Left colon (tissue), 2 donors: ENCODE results near the gene RIPOR3. TPM values are rescaled to one million over a fixed set of nuclear protein-coding genes. Genes with fewer than 3 reads are reported as not detected.
"Not testable (repeated sequence)": the region's sequence is repeated elsewhere in the genome, so short reads cannot be mapped to it uniquely, and the experiment has no call there.

Source experiments
- ATAC-seq: fragments of 200-7000 bp; cut with Tn5 transposase; one replicate; pipeline ENCODE4 v1.9.1; 2020; ENCODE audit warnings: mild to moderate bottlenecking, moderate library complexity
- DNase-seq, 2 donors: peaks; one replicate each; pipeline ENCODE4 v3.0.0-alpha.2; 2020
- intact Hi-C, 2 donors: fragments of 100-400 bp; cut with DNase I in 1 of 2; cut with micrococcal nuclease in 1 of 2; formaldehyde crosslinking; loops; one replicate each; pipeline versions ENCODE4 v1.11.2 to v1.14.0; 2022; cut with DNase I, micrococcal nuclease
- total RNA-seq, 2 donors: library from RNA; stranded (reverse); fragmentation: NEBNext Ultra II Directional; extraction: Animal tissue kit (Norgen Biotek cat#: 25700); gene quantifications; one replicate each; pipeline ENCODE4 v1.2.1, GENCODE V29; 2021
- donor health status: DM: no; HTN: no; CAD: no.
- donor health status: DM: yes; HTN: yes; CAD: no.

Gene RIPOR3
- total RNA-seq, 2 donors from 2014 or later, result 3.2 to 3.9 TPM

GRCh38 chr20:50645253-50646068 lies 45.9 kb downstream of the RIPOR3 start:
- ATAC-seq (peak; percentile 67), DNase-seq (peak; percentile 55 to 92)
- intact Hi-C loops, result no loop called here

GRCh38 chr20:50642288-50642803 lies 49.0 kb downstream of the RIPOR3 start:
- intact Hi-C loops, result no loop called here
- no peak for ATAC-seq
- no peak for DNase-seq

- peak; percentile 48 for ATAC-seq
- intact Hi-C loops, DNase-seq: not testable (repeated sequence)
Observed at GRCh38 chr20:50641625-50642287, 49.6 kb downstream of the RIPOR3 start.

- DNase-seq, result not testable (repeated sequence)
Observed at GRCh38 chr20:50639971-50640711, 51.2 kb downstream of the RIPOR3 start.

GRCh38 chr20:50638015-50638847 lies 53.1 kb downstream of the RIPOR3 start:
- DNase-seq, ATAC-seq, intact Hi-C loops: not testable (repeated sequence)

More at GRCh38 chr20:50639971-50640711, 51.2 kb downstream of the RIPOR3 start:
- ATAC-seq, intact Hi-C loops: not testable (repeated sequence)

- DNase-seq (no peak), ATAC-seq (peak; percentile 19)
- intact Hi-C loops, result no loop called here
Observed at GRCh38 chr20:50636601-50637540, 54.5 kb downstream of the RIPOR3 start.

GRCh38 chr20:50635676-50636600 lies 55.4 kb downstream of the RIPOR3 start:
- DNase-seq (peak; percentile 49 to 78), ATAC-seq (peak; percentile 86)
- intact Hi-C loops, result no loop called here

- intact Hi-C loops, result no loop called here
- ATAC-seq (no peak), DNase-seq (no peak)
Observed at GRCh38 chr20:50635014-50635557, 56.3 kb downstream of the RIPOR3 start.

- intact Hi-C loops, result no loop called here
- ATAC-seq, result no peak
- DNase-seq, result no peak
Observed at GRCh38 chr20:50634191-50634590, 57.2 kb downstream of the RIPOR3 start.

- intact Hi-C loops, result no loop called here
- ATAC-seq (no peak), DNase-seq (no peak)
Observed at GRCh38 chr20:50633361-50633760, 58.0 kb downstream of the RIPOR3 start.

- DNase-seq (no peak), ATAC-seq (no peak)
- intact Hi-C loops, result no loop called here
Observed at GRCh38 chr20:50632701-50633100, 58.6 kb downstream of the RIPOR3 start.

GRCh38 chr20:50632236-50632635 lies 59.1 kb downstream of the RIPOR3 start:
- no peak for ATAC-seq
- DNase-seq, result no peak
- intact Hi-C loops, result no loop called here

- DNase-seq (no peak), ATAC-seq (no peak)
- intact Hi-C loops, result no loop called here
Observed at GRCh38 chr20:50630578-50631263, 60.6 kb downstream of the RIPOR3 start.

GRCh38 chr20:50629670-50630045 lies 61.7 kb downstream of the RIPOR3 start:
- DNase-seq (no peak), ATAC-seq (no peak)
- intact Hi-C loops, result loop anchor here in 1 of 2 donors (10.0 kb wide), 1 partner anchor 115 kb away; no protein-coding TSS in a partner anchor
